NK-92 (cell line): Measurements from ENCODE around the gene PCDHB14.

Experiments used
- DNase-seq: peaks from one replicate; lab custom pipeline; 2025; ENCODE audit not compliant: unreplicated experiment; lab: John Stamatoyannopoulos, UW

PCDHB14 gene

GRCh38 chr5:141269195-141269594, 46.1 kb downstream of the PCDHB14 start:
- DNase-seq, result no peak

DNA sequence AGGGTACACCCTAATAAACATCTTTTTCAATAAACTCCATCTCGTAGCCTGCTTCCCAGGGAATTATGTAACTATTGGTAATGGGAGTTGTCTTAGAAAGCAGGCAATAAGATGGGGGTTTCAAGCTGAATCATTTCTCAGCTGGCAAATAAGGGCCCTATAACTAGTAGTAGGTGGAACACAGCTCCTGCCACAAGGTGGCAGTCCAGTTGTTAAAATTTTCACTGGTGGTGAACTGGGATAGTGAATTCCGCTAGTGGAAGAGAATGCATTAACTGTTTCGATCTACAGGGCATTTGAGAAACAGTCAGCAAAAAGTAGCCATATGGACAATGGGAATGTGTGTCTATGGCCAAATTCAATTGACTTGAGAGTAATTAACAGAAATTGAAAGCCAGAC, 49.8 kb downstream of the PCDHB14 start:
- no peak for DNase-seq
